ENCODE results near the gene RGS10. TPM values are rescaled to one million over a fixed set of nuclear protein-coding genes. Genes with fewer than 3 reads are reported as not detected.

RGS10 gene
- total RNA-seq, 1 donor from 2014 or later = 5.6 TPM

- Histone ChIP-seq H3K27me3 (ENCODE audit: low read depth) (no peaks in the 10 kb centered on the region), H3K27ac (replicated peaks) (no peak overlapping the region), H3K9me3 (replicated peaks) (no peaks in the 10 kb centered on the region), H3K36me3 (no peaks in the 10 kb centered on the region), H3K4me1 (peaks cover 3% of the 10 kb centered on the region), H3K4me3 (no peak overlapping the region)
- intact Hi-C loops (cut with micrococcal nuclease) = no loop called here
- DNase-seq = no peak
- TF ChIP-seq CTCF (IDR thresholded peaks at IDR 0.05; ENCODE audit: borderline replicate concordance) = no peak
Observed at GRCh38 chr10:119496273-119496672, 46.2 kb downstream of the RGS10 start.

GRCh38 chr10:119495545-119495944, 47.0 kb downstream of the RGS10 start:
- DNase-seq = no peak
- H3K9me3 ChIP-seq (replicated peaks) = no peaks in the 10 kb centered on the region
- no peaks in the 10 kb centered on the region for H3K36me3 ChIP-seq
- TF ChIP-seq CTCF (IDR thresholded peaks at IDR 0.05; ENCODE audit: borderline replicate concordance) = no peak
- H3K27ac ChIP-seq (replicated peaks) = no peak overlapping the region
- no peaks in the 10 kb centered on the region for H3K27me3 ChIP-seq (ENCODE audit: low read depth)
- intact Hi-C loops (cut with micrococcal nuclease) = no loop called here
- H3K4me1 ChIP-seq = peaks cover 3% of the 10 kb centered on the region
- no peak overlapping the region for H3K4me3 ChIP-seq

DNA sequence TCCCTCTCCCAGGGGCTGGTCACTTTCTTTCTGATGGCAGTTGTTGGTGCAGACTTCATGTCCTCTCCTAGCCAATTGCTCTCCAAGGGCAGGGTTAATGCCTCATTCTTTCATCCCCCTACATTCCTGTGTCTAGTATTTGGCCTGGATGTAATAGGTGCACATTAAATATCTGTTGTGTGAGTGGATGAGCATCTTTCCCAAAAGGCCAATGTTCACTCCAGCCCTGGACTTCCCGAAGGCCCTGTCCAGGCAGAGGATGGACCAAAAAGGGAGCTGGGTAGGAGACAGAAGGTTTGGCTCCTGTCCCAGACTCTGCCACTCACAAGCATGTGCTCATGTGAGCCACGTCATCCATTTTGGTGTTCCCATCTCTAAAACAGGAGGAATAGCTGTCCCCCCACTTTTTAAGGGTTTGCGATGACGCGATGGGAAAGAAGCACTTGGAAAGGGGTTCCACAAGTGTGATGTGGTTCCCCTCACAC, 47.5 kb downstream of the RGS10 start:
- DNase-seq = no peak
- H3K4me1 ChIP-seq = peaks cover 4% of the 10 kb centered on the region
- peak overlapping the region; percentile 18 for H3K27ac ChIP-seq (replicated peaks)
- no peak overlapping the region for H3K4me3 ChIP-seq
- no peaks in the 10 kb centered on the region for H3K9me3 ChIP-seq (replicated peaks)
- H3K36me3 ChIP-seq = no peaks in the 10 kb centered on the region
- H3K27me3 ChIP-seq (ENCODE audit: low read depth) = no peaks in the 10 kb centered on the region
- intact Hi-C loops (cut with micrococcal nuclease) = no loop called here
- TF ChIP-seq CTCF (IDR thresholded peaks at IDR 0.05; ENCODE audit: borderline replicate concordance) = no peak

DNA sequence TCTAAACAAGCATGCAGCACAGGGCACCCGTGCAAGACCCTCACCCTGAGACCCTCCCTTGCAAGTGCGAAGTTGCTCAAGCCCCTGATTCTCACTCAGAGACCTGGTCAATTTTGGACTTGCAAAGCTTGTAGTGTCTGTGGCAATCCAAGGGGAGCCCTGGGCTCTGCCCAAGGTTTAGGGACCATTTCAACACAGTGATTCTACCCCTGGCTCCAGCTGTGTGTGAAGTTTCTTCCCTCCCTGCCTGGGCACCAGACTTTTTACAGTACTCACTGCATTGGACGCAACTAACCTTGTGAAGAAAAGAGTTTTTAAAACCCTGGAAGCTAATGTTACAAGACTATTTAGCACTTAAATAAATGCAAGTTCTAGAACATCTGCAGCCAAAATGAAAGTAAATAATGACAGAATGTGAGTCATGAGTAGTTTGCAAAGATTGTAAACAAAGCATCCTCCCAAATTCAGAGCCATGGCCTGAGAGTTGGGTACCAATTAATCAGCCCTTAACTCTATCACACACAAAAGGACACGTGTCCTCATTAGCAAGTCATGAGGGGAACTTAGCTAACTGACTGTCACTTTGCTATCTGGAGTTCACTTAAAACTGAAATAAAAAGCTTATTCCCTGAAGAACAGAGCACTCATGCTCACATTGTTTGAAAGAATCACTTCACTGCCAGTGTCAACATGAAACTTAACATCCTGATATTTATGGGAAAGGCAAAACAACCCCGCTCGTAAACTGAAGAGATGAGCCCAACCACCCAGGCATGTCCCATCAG, 48.1 kb downstream of the RGS10 start:
- Histone ChIP-seq H3K4me3 (no peak overlapping the region), H3K36me3 (no peaks in the 10 kb centered on the region), H3K4me1 (peaks cover 10% of the 10 kb centered on the region), H3K27me3 (ENCODE audit: low read depth) (no peaks in the 10 kb centered on the region), H3K27ac (replicated peaks) (peak overlapping the region; percentile 18), H3K9me3 (replicated peaks) (no peaks in the 10 kb centered on the region)
- intact Hi-C loops (cut with micrococcal nuclease) = no loop called here
- TF ChIP-seq CTCF (IDR thresholded peaks at IDR 0.05; ENCODE audit: borderline replicate concordance) = no peak
- no peak for DNase-seq

DNA sequence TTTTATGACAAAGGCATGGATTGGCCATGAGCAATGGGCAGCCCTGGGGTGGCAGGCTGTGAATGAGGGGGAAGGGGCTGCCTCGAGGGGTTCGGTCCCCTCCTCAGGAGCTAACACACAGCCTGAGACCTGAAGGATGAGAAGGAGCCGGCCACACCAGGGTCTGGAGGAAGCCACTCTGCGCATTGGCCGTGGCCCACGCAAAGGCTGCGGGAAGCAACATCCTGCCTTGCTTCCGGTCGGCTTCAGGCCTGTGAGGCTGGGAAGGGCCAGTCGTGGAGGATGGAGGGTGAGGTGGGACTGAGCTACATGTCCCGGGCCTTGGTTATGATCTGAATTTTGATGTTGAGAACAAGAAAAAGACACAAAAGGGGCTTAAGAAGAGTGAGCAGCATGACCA, 49.4 kb downstream of the RGS10 start:
- Histone ChIP-seq H3K9me3 (replicated peaks) (no peaks in the 10 kb centered on the region), H3K4me1 (peaks cover 11% of the 10 kb centered on the region), H3K36me3 (no peaks in the 10 kb centered on the region), H3K27me3 (ENCODE audit: low read depth) (no peaks in the 10 kb centered on the region), H3K4me3 (no peak overlapping the region), H3K27ac (replicated peaks) (no peak overlapping the region)
- no peak for TF ChIP-seq CTCF (IDR thresholded peaks at IDR 0.05; ENCODE audit: borderline replicate concordance)
- DNase-seq = no peak
- intact Hi-C loops (cut with micrococcal nuclease) = no loop called here

Measured in left ventricle myocardium inferior (tissue), 1 donor.